T-cell (primary cell): ENCODE results near the gene OAT. TPM values are rescaled to one million over a fixed set of nuclear protein-coding genes. Genes with fewer than 3 reads are reported as not detected.
"Not testable (repeated sequence)": the region's sequence is repeated elsewhere in the genome, so short reads cannot be mapped to it uniquely, and the experiment has no call there.

Experiments used
- ATAC-seq, 4 experiments: fragments of 200-7000 bp in 3 of 4; fragments of 150-1000 bp in 1 of 4; cut with Tn5 transposase; replicated peaks in 1 of 4; 1 replicate in 3 of 4; 2 replicates in 1 of 4; pipeline ENCODE4 v1.10.0; 2021; ENCODE audit warnings: moderate library complexity in 3 of 4, mild to moderate bottlenecking in 2 of 4, moderate number of reproducible peaks in 1 of 4
- CTCF ChIA-PET, 2 donors: fragments of 300-600 bp; sonication (Branson Sonifier 250); formaldehyde crosslinking; loops; one replicate each; lab custom pipeline; 2022; ENCODE audit warnings: antibody characterized with exemption in 2 of 2; lab: Charles Lee
- POLR2A ChIA-PET, 2 donors: fragments of 300-600 bp; sonication (Branson Sonifier 250); formaldehyde crosslinking; loops; one replicate each; lab custom pipeline; 2022; ENCODE audit warnings: antibody characterized with exemption in 2 of 2; lab: Charles Lee
- DNase-seq, 35 experiments: peaks; one replicate each; pipeline versions ENCODE4 v3.0.0 to v3.0.0-alpha.2; 2013 to 2023
- H3K27ac ChIP-seq: one replicate; pipeline ENCODE4 v1.5.1; 2013; ENCODE audit warnings: low read length
- H3K27me3 ChIP-seq, 2 experiments: replicated peaks in 1 of 2; 1 replicate in 1 of 2; 2 replicates in 1 of 2; pipeline versions ENCODE4 v1.6.1 to v1.7.0; 2013; ENCODE audit warnings: low read length in 1 of 2, mixed read lengths in 1 of 2; ENCODE audit not compliant: control insufficient read depth in 2 of 2, insufficient read depth in 2 of 2; ENCODE audit errors: extremely low read depth in 1 of 2
- H3K36me3 ChIP-seq, 2 donors: 1 replicate in 1 of 2; 2 replicates in 1 of 2; pipeline versions ENCODE4 v1.6.1 to v1.7.0; 2013; ENCODE audit warnings: low read length in 1 of 2; ENCODE audit not compliant: control insufficient read depth in 2 of 2, insufficient read depth in 1 of 2; ENCODE audit errors: extremely low read depth in 1 of 2
- H3K4me1 ChIP-seq, 2 experiments: 1 replicate in 1 of 2; 2 replicates in 1 of 2; pipeline versions ENCODE4 v1.6.1 to v1.7.0; 2013; ENCODE audit warnings: low read length in 2 of 2, mixed read lengths in 1 of 2; ENCODE audit not compliant: insufficient read depth in 2 of 2, control insufficient read depth in 1 of 2; ENCODE audit errors: extremely low read depth in 1 of 2
- H3K4me3 ChIP-seq, 2 donors: 1 replicate in 1 of 2; 2 replicates in 1 of 2; pipeline versions ENCODE4 v1.5.1 to v1.7.0; 2013; ENCODE audit warnings: mild to moderate bottlenecking in 2 of 2, low read length in 1 of 2, moderate library complexity in 1 of 2; ENCODE audit not compliant: control insufficient read depth in 1 of 2; ENCODE audit errors: extremely low read depth in 1 of 2
- H3K9me3 ChIP-seq: 2 replicates; pipeline ENCODE4 v1.7.0; 2013
- H3K27ac Mint-ChIP-seq, 2 donors: one replicate each; pipeline ENCODE4 v1.8.0; 2020 to 2021; ENCODE audit warnings: mild to moderate bottlenecking in 2 of 2, mixed read lengths in 2 of 2
- H3K27me3 Mint-ChIP-seq, 2 donors: one replicate each; pipeline ENCODE4 v1.8.0; 2021 to 2022; ENCODE audit warnings: mixed read lengths in 2 of 2
- H3K36me3 Mint-ChIP-seq: one replicate; pipeline ENCODE4 v1.8.0; 2021; ENCODE audit warnings: mixed read lengths
- H3K4me1 Mint-ChIP-seq, 3 donors: one replicate each; pipeline ENCODE4 v1.8.0; 2020 to 2022; ENCODE audit warnings: mixed read lengths in 3 of 3, mild to moderate bottlenecking in 1 of 3
- H3K4me3 Mint-ChIP-seq, 3 donors: one replicate each; pipeline ENCODE4 v1.8.0; 2020 to 2022; ENCODE audit warnings: mild to moderate bottlenecking in 3 of 3, mixed read lengths in 3 of 3, moderate library complexity in 3 of 3
- H3K9me3 Mint-ChIP-seq, 3 donors: one replicate each; pipeline ENCODE4 v1.8.0; 2020 to 2022; ENCODE audit warnings: mixed read lengths in 3 of 3
- WGBS: methylation state at CpG from one replicate; pipeline ENCODE4 v1.1.5; 2013; ENCODE audit warnings: missing lambda C conversion rate; ENCODE audit not compliant: insufficient coverage; 5-methylcytosine and 5-hydroxymethylcytosine counted together
- total RNA-seq, 35 experiments: library from RNA in 6 of 35; stranded (reverse) in 6 of 35; fragments of 120-200 nt in 1 of 35; gene quantifications; one replicate each; pipeline versions ENCODE4 v1.2.1 to v1.2.4 and lab custom pipeline; 2013 to 2026

OAT gene
- total RNA-seq, 5 donors from 2014 or later (not counting 1 experiment from before 2014, with no cell fraction given): 23.2 to 42.5 (median 38.1) TPM

GRCh38 chr10:124449170-124450011 is 30.7 kb upstream of the OAT start:
- no peak for DNase-seq
- peaks cover 72 to 79% of the 10 kb centered on the region in 2 donors for H3K27me3 Mint-ChIP-seq
- CTCF ChIA-PET: no interaction called here
- peaks cover 0 to 23% of the 10 kb centered on the region in 2 experiments for H3K4me1 ChIP-seq
- no peak for ATAC-seq
- no peak overlapping the region for H3K27ac Mint-ChIP-seq
- H3K36me3 Mint-ChIP-seq: no peaks in the 10 kb centered on the region
- no peaks in the 10 kb centered on the region for H3K36me3 ChIP-seq
- POLR2A ChIA-PET: interaction anchor here in 1 of 2 donors (0.7 kb wide), 1 partner anchor 416 kb away, joined by 3 read pairs; no protein-coding TSS in a partner anchor
- no peaks in the 10 kb centered on the region for H3K9me3 ChIP-seq
- no peak overlapping the region for H3K4me3 ChIP-seq
- H3K4me1 Mint-ChIP-seq: peaks cover 25 to 27% (median 25%) of the 10 kb centered on the region in 3 donors
- peak overlapping the region in 2 of 3 donors; percentile 37 to 74 for H3K4me3 Mint-ChIP-seq
- no peaks in the 10 kb centered on the region for H3K9me3 Mint-ChIP-seq
- WGBS: 5% methylated on average over 40 of the region's 59 CpGs
- peaks cover 37 to 67% of the 10 kb centered on the region in 2 experiments for H3K27me3 ChIP-seq
- no peak overlapping the region for H3K27ac ChIP-seq

GRCh38 chr10:124448696-124449169 is 30.0 kb upstream of the OAT start:
- no peak for DNase-seq
- Histone ChIP-seq H3K4me3 (no peak overlapping the region), H3K36me3 (no peaks in the 10 kb centered on the region), H3K27ac (no peak overlapping the region), H3K27me3 (peaks cover 37 to 70% of the 10 kb centered on the region in 2 experiments), H3K4me1 (peaks cover 0 to 23% of the 10 kb centered on the region in 2 experiments), H3K9me3 (no peaks in the 10 kb centered on the region)
- H3K4me1 Mint-ChIP-seq: peaks cover 25 to 27% (median 25%) of the 10 kb centered on the region in 3 donors
- H3K27me3 Mint-ChIP-seq: peaks cover 71 to 74% of the 10 kb centered on the region in 2 donors
- WGBS: 6% methylated on average over 15 of the region's 26 CpGs
- no peaks in the 10 kb centered on the region for H3K9me3 Mint-ChIP-seq
- ChIA-PET POLR2A (interaction anchor here in 1 of 2 donors (0.7 kb wide), 1 partner anchor 417 kb away, joined by 3 read pairs; no protein-coding TSS in a partner anchor), CTCF (no interaction called here)
- H3K4me3 Mint-ChIP-seq: peak overlapping the region in 1 of 3 donors; percentile 74
- no peak overlapping the region for H3K27ac Mint-ChIP-seq
- ATAC-seq: no peak
- no peaks in the 10 kb centered on the region for H3K36me3 Mint-ChIP-seq

- peak overlapping the region; percentile 51 to 74 (median 53) for H3K4me3 Mint-ChIP-seq
- no peaks in the 10 kb centered on the region for H3K9me3 Mint-ChIP-seq
Observed at GRCh38 chr10:124447751-124448466, 29.2 kb upstream of the OAT start.

GRCh38 chr10:124446830-124447750 is 28.4 kb upstream of the OAT start:
- Histone ChIP-seq H3K27me3 (peaks cover 29 to 62% of the 10 kb centered on the region in 2 experiments), H3K4me1 (peaks cover 0 to 23% of the 10 kb centered on the region in 2 experiments), H3K4me3 (no peak overlapping the region), H3K27ac (no peak overlapping the region), H3K36me3 (no peaks in the 10 kb centered on the region), H3K9me3 (no peaks in the 10 kb centered on the region)
- peaks cover 67 to 75% of the 10 kb centered on the region in 2 donors for H3K27me3 Mint-ChIP-seq
- ATAC-seq: no peak
- DNase-seq: no peak
- H3K27ac Mint-ChIP-seq: no peak overlapping the region
- WGBS: 14% methylated on average over 57 of the region's 71 CpGs
- H3K9me3 Mint-ChIP-seq: no peaks in the 10 kb centered on the region
- H3K4me1 Mint-ChIP-seq: peaks cover 25 to 27% (median 25%) of the 10 kb centered on the region in 3 donors
- ChIA-PET CTCF (no interaction called here), POLR2A (no interaction called here)
- no peaks in the 10 kb centered on the region for H3K36me3 Mint-ChIP-seq
- peak overlapping the region in 2 of 3 donors; percentile 21 to 40 for H3K4me3 Mint-ChIP-seq

More at GRCh38 chr10:124447751-124448466, 29.2 kb upstream of the OAT start:
- ATAC-seq (peak in 2 of 4 experiments; percentile 23 to 28), DNase-seq (no peak)
- H3K4me1 ChIP-seq: peaks cover 0 to 23% of the 10 kb centered on the region in 2 experiments
- POLR2A ChIA-PET: interaction anchor here in 1 of 2 donors (0.6 kb wide), 1 partner anchor 320 kb away, joined by 4 read pairs; no protein-coding TSS in a partner anchor
- no peaks in the 10 kb centered on the region for H3K9me3 ChIP-seq
- peaks cover 34 to 68% of the 10 kb centered on the region in 2 experiments for H3K27me3 ChIP-seq
- peaks cover 71 to 73% of the 10 kb centered on the region in 2 donors for H3K27me3 Mint-ChIP-seq
- H3K4me3 ChIP-seq: no peak overlapping the region
- no peaks in the 10 kb centered on the region for H3K36me3 Mint-ChIP-seq
- peak overlapping the region in 1 of 2 donors; percentile 11 for H3K27ac Mint-ChIP-seq
- H3K36me3 ChIP-seq: no peaks in the 10 kb centered on the region
- H3K27ac ChIP-seq: no peak overlapping the region
- peaks cover 25 to 27% (median 25%) of the 10 kb centered on the region in 3 donors for H3K4me1 Mint-ChIP-seq
- CTCF ChIA-PET: no interaction called here
- WGBS: 4% methylated on average over 41 of the region's 60 CpGs

GRCh38 chr10:124441694-124442093 is 23.0 kb upstream of the OAT start:
- H3K27me3 Mint-ChIP-seq: peaks cover 31 to 40% of the 10 kb centered on the region in 2 donors
- H3K4me1 ChIP-seq, DNase-seq, H3K9me3 Mint-ChIP-seq, H3K4me3 Mint-ChIP-seq, CTCF ChIA-PET, H3K9me3 ChIP-seq, H3K36me3 ChIP-seq, H3K36me3 Mint-ChIP-seq, H3K4me3 ChIP-seq, POLR2A ChIA-PET, H3K4me1 Mint-ChIP-seq, H3K27ac ChIP-seq, ATAC-seq, H3K27ac Mint-ChIP-seq: not testable (repeated sequence)
- 79% methylated on average over 4 of the region's 5 CpGs for WGBS
- H3K27me3 ChIP-seq: peaks cover 7 to 24% of the 10 kb centered on the region in 2 experiments
